ENCODE data around the gene AMH.
"Not testable (repeated sequence)": the region's sequence is repeated elsewhere in the genome, so short reads cannot be mapped to it uniquely, and the experiment has no call there.

Gene AMH

DNA sequence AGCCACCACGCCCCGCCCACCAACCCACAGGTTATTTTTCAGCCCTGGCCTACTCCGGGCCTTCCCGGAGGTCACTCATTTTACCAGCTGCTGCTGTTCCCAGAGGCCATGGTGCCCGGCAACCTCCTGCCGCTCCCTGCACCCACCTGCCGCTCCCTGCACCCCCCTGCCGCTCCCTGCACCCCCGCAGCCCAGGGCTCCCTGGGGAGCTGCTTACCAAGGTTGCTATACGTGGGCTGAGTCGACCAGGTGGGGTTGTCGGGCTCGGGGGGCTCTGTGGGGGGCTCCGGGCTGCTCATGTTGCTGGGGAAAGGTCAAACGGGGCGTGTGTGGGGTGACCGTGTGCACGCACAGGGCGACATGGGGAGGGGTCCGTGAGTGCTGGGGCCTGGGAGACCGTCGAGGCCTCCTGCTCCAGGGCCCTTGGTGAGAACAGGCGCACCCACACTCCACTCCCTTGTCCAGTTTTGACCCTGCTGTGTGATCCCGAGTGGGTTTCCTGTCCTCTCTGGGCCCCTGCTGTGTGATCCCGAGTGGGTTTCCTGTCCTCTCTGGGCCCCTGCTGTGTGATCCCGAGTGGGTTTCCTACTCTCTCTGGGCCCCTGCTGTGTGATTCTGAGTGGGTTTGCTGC is 31.6 kb downstream of the AMH start:
- H3K23ac ChIP-seq (ENCODE audit: low read length), result no peak overlapping the region
- no peak overlapping the region for H3K18ac ChIP-seq (ENCODE audit: low read length)
- no peak overlapping the region for H2BK12ac ChIP-seq (ENCODE audit: low read length)
- no peak overlapping the region for H2AK5ac ChIP-seq (ENCODE audit: low read length)
- no peak overlapping the region for H2AFZ ChIP-seq (ENCODE audit: insufficient read depth, low read length, poor library complexity)
- H3K4me3 ChIP-seq (ENCODE audit: low read depth, low read length), result no peak overlapping the region
- peaks cover 3% of the 10 kb centered on the region for H3K79me1 ChIP-seq (ENCODE audit: low read length)
- no peaks in the 10 kb centered on the region for H3K9me3 ChIP-seq (ENCODE audit: insufficient read depth, low read depth, low read length)
- no peaks in the 10 kb centered on the region for H3K79me2 ChIP-seq (ENCODE audit: control insufficient read depth, insufficient read depth, low read length, poor library complexity)
- H2BK5ac ChIP-seq (ENCODE audit: low read depth, low read length, poor library complexity), result no peak overlapping the region
- no peak overlapping the region for H3K27ac ChIP-seq (ENCODE audit: low read depth, low read length)
- H3K4me1 ChIP-seq (ENCODE audit: control insufficient read depth in 1 of 2, insufficient read depth in 2 of 2, low read length in 2 of 2), result peaks cover 7 to 8% of the 10 kb centered on the region in 2 experiments
- no peak overlapping the region for H3K4ac ChIP-seq (ENCODE audit: low read depth, low read length)
- no peak overlapping the region for H4K91ac ChIP-seq (ENCODE audit: low read depth, low read length)
- no peak overlapping the region for H3K14ac ChIP-seq (ENCODE audit: low read length)
- no CpG with 5 or more reads among the region's 26 CpGs for WGBS (ENCODE audit: extremely low coverage, insufficient coverage, insufficient read length)
- H2BK120ac ChIP-seq (ENCODE audit: insufficient read depth, low read length, poor library complexity), result no peak overlapping the region
- H4K12ac ChIP-seq (ENCODE audit: low read depth, low read length), result no peak overlapping the region
- DNase-seq, result no peak
- H3K27me3 ChIP-seq (ENCODE audit: insufficient read depth, low read length), result no peaks in the 10 kb centered on the region
- H4K8ac ChIP-seq (ENCODE audit: low read depth, low read length), result no peak overlapping the region
- no peak overlapping the region for H3K4me2 ChIP-seq (ENCODE audit: low read length)
- H3K9ac ChIP-seq (ENCODE audit: low read length), result no peak overlapping the region
- peaks cover 4 to 7% of the 10 kb centered on the region in 2 experiments for H3K36me3 ChIP-seq (ENCODE audit: control insufficient read depth in 1 of 2, insufficient read depth in 2 of 2, low read length in 2 of 2)

DNA sequence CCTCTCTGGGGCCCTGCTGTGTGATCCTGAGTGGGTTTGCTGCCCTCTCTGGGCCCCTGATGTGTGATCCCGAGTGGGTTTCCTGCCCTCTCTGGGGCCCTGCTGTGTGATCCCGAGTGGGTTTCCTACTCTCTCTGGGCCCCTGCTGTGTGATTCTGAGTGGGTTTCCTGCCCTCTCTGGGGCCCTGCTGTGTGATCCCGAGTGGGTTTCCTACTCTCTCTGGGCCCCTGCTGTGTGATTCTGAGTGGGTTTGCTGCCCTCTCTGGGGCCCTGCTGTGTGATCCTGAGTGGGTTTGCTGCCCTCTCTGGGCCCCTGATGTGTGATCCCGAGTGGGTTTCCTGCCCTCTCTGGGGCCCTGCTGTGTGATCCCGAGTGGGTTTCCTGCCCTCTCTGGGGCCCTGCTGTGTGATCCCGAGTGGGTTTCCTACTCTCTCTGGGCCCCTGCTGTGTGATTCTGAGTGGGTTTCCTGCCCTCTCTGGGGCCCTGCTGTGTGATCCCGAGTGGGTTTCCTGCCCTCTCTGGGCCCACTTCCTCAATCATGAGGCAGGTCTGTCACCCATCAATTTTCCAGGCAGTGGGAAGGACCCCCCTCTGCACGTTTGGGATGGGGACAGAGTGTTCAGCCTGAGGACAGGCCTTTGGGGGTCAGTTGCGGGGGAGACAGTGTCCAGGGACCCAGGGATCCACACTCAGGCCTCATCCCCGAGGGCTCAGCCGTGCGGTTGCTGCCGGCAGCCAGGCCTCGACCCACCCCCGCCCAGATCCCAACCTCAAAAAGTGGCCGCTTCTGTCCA is 32.3 kb downstream of the AMH start:
- H2AFZ ChIP-seq (ENCODE audit: insufficient read depth, low read length, poor library complexity), result peak overlapping the region; percentile 59
- not testable (repeated sequence) for H3K79me1 ChIP-seq (ENCODE audit: low read length); H3K27ac ChIP-seq (ENCODE audit: low read depth, low read length); H3K36me3 ChIP-seq (ENCODE audit: control insufficient read depth in 1 of 2, insufficient read depth in 2 of 2, low read length in 2 of 2); H3K9me3 ChIP-seq (ENCODE audit: insufficient read depth, low read depth, low read length); H4K12ac ChIP-seq (ENCODE audit: low read depth, low read length); H3K14ac ChIP-seq (ENCODE audit: low read length); H3K4me1 ChIP-seq (ENCODE audit: control insufficient read depth in 1 of 2, insufficient read depth in 2 of 2, low read length in 2 of 2); H2BK5ac ChIP-seq (ENCODE audit: low read depth, low read length, poor library complexity); H2BK12ac ChIP-seq (ENCODE audit: low read length); H4K91ac ChIP-seq (ENCODE audit: low read depth, low read length); H3K79me2 ChIP-seq (ENCODE audit: control insufficient read depth, insufficient read depth, low read length, poor library complexity); H3K4me3 ChIP-seq (ENCODE audit: low read depth, low read length); H3K9ac ChIP-seq (ENCODE audit: low read length); H3K23ac ChIP-seq (ENCODE audit: low read length); DNase-seq; H3K27me3 ChIP-seq (ENCODE audit: insufficient read depth, low read length); H4K8ac ChIP-seq (ENCODE audit: low read depth, low read length); H2BK120ac ChIP-seq (ENCODE audit: insufficient read depth, low read length, poor library complexity); H3K4ac ChIP-seq (ENCODE audit: low read depth, low read length)
- H3K4me2 ChIP-seq (ENCODE audit: low read length), result peak overlapping the region; percentile 52
- peak overlapping the region; percentile 21 for H3K18ac ChIP-seq (ENCODE audit: low read length)
- H2AK5ac ChIP-seq (ENCODE audit: low read length), result peak overlapping the region; percentile 47
- no CpG with 5 or more reads among the region's 16 CpGs for WGBS (ENCODE audit: extremely low coverage, insufficient coverage, insufficient read length)

DNA sequence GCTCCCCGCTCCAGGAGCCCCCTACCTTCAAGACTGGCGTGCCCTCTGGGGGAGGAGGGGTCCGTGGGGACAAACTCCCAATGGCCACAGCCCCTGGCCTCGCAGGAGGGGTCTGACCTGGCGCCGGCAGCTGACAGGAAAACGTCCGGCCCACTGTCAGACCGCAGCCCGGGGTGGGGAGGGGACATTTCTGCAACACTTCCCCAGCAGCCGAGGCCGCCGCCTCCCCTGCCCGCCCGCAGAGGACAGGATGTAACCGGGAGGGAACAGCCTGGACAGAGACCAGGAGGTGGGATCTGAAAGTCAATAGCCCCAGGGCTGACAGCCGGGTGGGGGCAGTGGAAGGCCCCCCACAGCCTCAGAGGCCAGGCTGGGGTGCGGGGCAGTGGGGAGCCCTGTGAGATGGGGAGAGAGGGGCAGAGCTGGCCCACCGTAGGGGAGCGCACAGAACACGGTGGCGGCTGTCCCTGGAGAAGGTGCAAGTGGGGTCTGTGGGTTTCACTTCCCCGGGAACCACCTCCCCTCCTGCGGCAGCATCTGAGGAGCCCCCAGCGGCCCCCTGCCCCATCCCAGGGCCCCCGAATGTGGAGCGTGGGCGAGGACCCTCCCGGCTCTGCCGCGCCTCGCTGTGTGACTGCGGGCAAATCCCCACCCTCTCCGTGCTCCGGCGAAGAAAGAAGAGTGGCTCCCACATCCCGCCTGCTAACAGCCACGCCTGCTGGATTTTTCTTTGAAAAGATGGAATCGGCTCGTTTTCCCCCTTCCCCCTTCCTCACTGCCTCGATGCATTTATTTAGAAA is 33.1 kb downstream of the AMH start, which contains the start of gene PEAK3:
PEAK3 (minus strand) TSS at position 114 of the 800 bp plus-strand sequence. CDS start 1,244 bp downstream, outside the sequence.
- Histone ChIP-seq H3K23ac (ENCODE audit: low read length) (no peak within 1 kb of the TSS), H3K4me2 (ENCODE audit: low read length) (peak within 1 kb of the TSS; percentile 52), H3K4me1 (ENCODE audit: control insufficient read depth in 1 of 2, insufficient read depth in 2 of 2, low read length in 2 of 2) (peaks cover 7 to 8% of the 10 kb centered on the region in 2 experiments), H4K8ac (ENCODE audit: low read depth, low read length) (no peak within 1 kb of the TSS), H3K27me3 (ENCODE audit: insufficient read depth, low read length) (peaks cover 2% of the 10 kb centered on the region), H3K79me2 (ENCODE audit: control insufficient read depth, insufficient read depth, low read length, poor library complexity) (no peaks in the 10 kb centered on the region), H4K91ac (ENCODE audit: low read depth, low read length) (no peak within 1 kb of the TSS), H2AK5ac (ENCODE audit: low read length) (peak within 1 kb of the TSS; percentile 47), H3K36me3 (ENCODE audit: control insufficient read depth in 1 of 2, insufficient read depth in 2 of 2, low read length in 2 of 2) (no peaks in the 10 kb centered on the region), H3K9ac (ENCODE audit: low read length) (no peak within 1 kb of the TSS), H4K12ac (ENCODE audit: low read depth, low read length) (no peak within 1 kb of the TSS), H3K14ac (ENCODE audit: low read length) (no peak within 1 kb of the TSS), H2AFZ (ENCODE audit: insufficient read depth, low read length, poor library complexity) (peak within 1 kb of the TSS; percentile 59), H3K79me1 (ENCODE audit: low read length) (peaks cover 3% of the 10 kb centered on the region), H3K9me3 (ENCODE audit: insufficient read depth, low read depth, low read length) (no peaks in the 10 kb centered on the region), H2BK120ac (ENCODE audit: insufficient read depth, low read length, poor library complexity) (no peak within 1 kb of the TSS), H3K18ac (ENCODE audit: low read length) (peak within 1 kb of the TSS; percentile 37), H2BK12ac (ENCODE audit: low read length) (no peak within 1 kb of the TSS), H2BK5ac (ENCODE audit: low read depth, low read length, poor library complexity) (no peak within 1 kb of the TSS), H3K4me3 (ENCODE audit: low read depth, low read length) (no peak within 1 kb of the TSS), H3K4ac (ENCODE audit: low read depth, low read length) (no peak within 1 kb of the TSS), H3K27ac (ENCODE audit: low read depth, low read length) (no peak within 1 kb of the TSS)
- peak in 1 of 2 donors; percentile 46 for DNase-seq
- no CpG with 5 or more reads among the region's 41 CpGs for WGBS (ENCODE audit: extremely low coverage, insufficient coverage, insufficient read length)

DNA sequence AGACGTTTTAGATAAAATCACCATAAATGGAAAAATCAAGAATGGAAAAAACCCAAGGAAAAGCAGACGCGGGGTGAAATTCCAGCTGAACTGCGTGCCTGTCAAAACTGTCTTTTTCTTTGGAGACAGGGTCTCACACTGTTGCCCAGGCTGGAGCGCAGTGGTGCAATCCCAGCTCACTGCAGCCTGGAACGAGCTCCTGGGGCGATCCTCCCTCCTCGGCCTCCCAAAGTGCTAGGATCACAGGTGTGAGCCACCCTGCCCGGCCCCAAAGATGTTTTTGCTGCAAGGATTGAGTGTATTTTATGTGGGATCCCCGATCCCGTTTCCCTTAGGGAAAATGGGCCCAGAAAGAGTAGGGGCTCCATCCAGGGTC is 33.7 kb downstream of the AMH start:
- Histone ChIP-seq H3K4me3 (ENCODE audit: low read depth, low read length) (no peak overlapping the region), H3K27ac (ENCODE audit: low read depth, low read length) (no peak overlapping the region), H2BK5ac (ENCODE audit: low read depth, low read length, poor library complexity) (no peak overlapping the region), H3K27me3 (ENCODE audit: insufficient read depth, low read length) (peaks cover 6% of the 10 kb centered on the region), H3K18ac (ENCODE audit: low read length) (no peak overlapping the region), H4K8ac (ENCODE audit: low read depth, low read length) (no peak overlapping the region), H3K79me2 (ENCODE audit: control insufficient read depth, insufficient read depth, low read length, poor library complexity) (no peaks in the 10 kb centered on the region), H3K4ac (ENCODE audit: low read depth, low read length) (no peak overlapping the region), H4K91ac (ENCODE audit: low read depth, low read length) (no peak overlapping the region), H3K4me2 (ENCODE audit: low read length) (no peak overlapping the region), H3K9ac (ENCODE audit: low read length) (no peak overlapping the region), H3K4me1 (ENCODE audit: control insufficient read depth in 1 of 2, insufficient read depth in 2 of 2, low read length in 2 of 2) (peaks cover 7 to 8% of the 10 kb centered on the region in 2 experiments), H2BK120ac (ENCODE audit: insufficient read depth, low read length, poor library complexity) (no peak overlapping the region), H3K79me1 (ENCODE audit: low read length) (peaks cover 3% of the 10 kb centered on the region), H2AFZ (ENCODE audit: insufficient read depth, low read length, poor library complexity) (no peak overlapping the region), H3K23ac (ENCODE audit: low read length) (no peak overlapping the region), H3K14ac (ENCODE audit: low read length) (no peak overlapping the region), H3K36me3 (ENCODE audit: control insufficient read depth in 1 of 2, insufficient read depth in 2 of 2, low read length in 2 of 2) (no peaks in the 10 kb centered on the region), H2BK12ac (ENCODE audit: low read length) (no peak overlapping the region), H2AK5ac (ENCODE audit: low read length) (peak overlapping the region; percentile 32), H4K12ac (ENCODE audit: low read depth, low read length) (no peak overlapping the region), H3K9me3 (ENCODE audit: insufficient read depth, low read depth, low read length) (no peaks in the 10 kb centered on the region)
- no CpG with 5 or more reads among the region's 11 CpGs for WGBS (ENCODE audit: extremely low coverage, insufficient coverage, insufficient read length)
- DNase-seq, result no peak
